A549 (cell line): ENCODE results near the gene ERCC5. TPM values are rescaled to one million over a fixed set of nuclear protein-coding genes. Genes with fewer than 3 reads are reported as not detected.

ENCODE experiments used
- ATAC-seq, 2 experiments: fragments of 200-7000 bp in 1 of 2; fragments of >200 bp in 1 of 2; cut with Nextera tagmentation in 1 of 2; cut with Tn5 transposase in 1 of 2; 3 replicates each; pipeline versions ENCODE4 v1.8.0 to v1.9.1; 2018 to 2020; ENCODE audit warnings: mild to moderate bottlenecking in 1 of 2, moderate library complexity in 1 of 2
- CTCF ChIA-PET: fragments of 300-600 bp; sonication (Branson Sonifier 250); formaldehyde crosslinking; extraction: SDS; loops from one replicate; lab custom pipeline; 2021; ENCODE audit warnings: antibody characterized with exemption, inconsistent platforms; lab: Yijun Ruan, JAX
- POLR2A ChIA-PET: fragments of 350-600 bp; formaldehyde crosslinking; extraction: SDS; loops from one replicate; lab custom pipeline; 2021; ENCODE audit warnings: antibody characterized with exemption, inconsistent platforms; lab: Yijun Ruan, JAX
- DNase-seq, 2 experiments: peaks; one replicate each; pipeline versions ENCODE4 v3.0.0 to v3.0.0-alpha.2; 2011 to 2016; ENCODE audit warnings: low read depth in 1 of 2, low spot score in 1 of 2
- FAIRE-seq: peaks from 2 replicates; lab custom pipeline; 2011; peaks lifted over from hg19 to GRCh38; lab: Jason Lieb, UNC
- H3K27ac ChIP-seq, 2 experiments: fragments of >200 bp; sonication (Bioruptor Twin); formaldehyde crosslinking; 3 replicates each; pipeline ENCODE4 v1.5.1; 2016 to 2017
- H3K4me1 ChIP-seq: fragments of >200 bp; sonication (Bioruptor Twin); formaldehyde crosslinking; 3 replicates; pipeline ENCODE4 v1.6.1; 2016
- H3K4me2 ChIP-seq: fragments of >200 bp; sonication (Bioruptor Twin); formaldehyde crosslinking; 3 replicates; pipeline ENCODE4 v1.6.1; 2016
- H3K4me3 ChIP-seq: fragments of >200 bp; sonication (Bioruptor Twin); formaldehyde crosslinking; 3 replicates; pipeline ENCODE4 v1.5.1; 2016
- H3K9me3 ChIP-seq: fragments of >200 bp; sonication (Bioruptor Twin); formaldehyde crosslinking; 3 replicates; pipeline ENCODE4 v1.6.1; 2016
- ATOH8 ChIP-seq: fragments of 250-450 bp; sonication (Bioruptor Pico); IDR thresholded peaks from 2 replicates; pipeline ENCODE4 v1.5.0; 2020; ENCODE audit warnings: low read depth, mild to moderate bottlenecking, moderate library complexity
- BCL3 ChIP-seq: fragments of >200 bp; sonication (Bioruptor Twin); formaldehyde crosslinking; IDR thresholded peaks from 3 replicates; pipeline ENCODE4 v1.6.1; 2016
- CHD2 ChIP-seq: fragments of 150-350 bp; IDR thresholded peaks from 2 replicates; pipeline ENCODE4 v1.6.1; 2014; ENCODE audit warnings: low read length; ENCODE audit not compliant: partially characterized antibody
- ELK1 ChIP-seq: fragments of 150-350 bp; IDR thresholded peaks from 2 replicates; pipeline ENCODE4 v1.6.1; 2014; ENCODE audit warnings: low read depth, mild to moderate bottlenecking, low read length
- FOSL2 ChIP-seq, 2 experiments: fragments of 450-650 bp in 1 of 2; fragments of >200 bp in 1 of 2; sonication (Bioruptor Twin) in 1 of 2; formaldehyde crosslinking; IDR thresholded peaks; 2 replicates each; pipeline versions ENCODE4 v1.5.0 to v1.6.1; 2016 to 2020; ENCODE audit warnings: mild to moderate bottlenecking in 1 of 2, moderate library complexity in 1 of 2
- HDAC2 ChIP-seq: fragments of 200-600 bp; sonication (generic); IDR thresholded peaks from 2 replicates; pipeline ENCODE4 v1.6.1; 2016
- HES2 ChIP-seq: fragments of >200 bp; sonication (Bioruptor Twin); formaldehyde crosslinking; IDR thresholded peaks from 2 replicates; pipeline ENCODE4 v1.6.1; 2016
- HEYL ChIP-seq: fragments of 250-450 bp; sonication (Bioruptor Pico); IDR thresholded peaks from 2 replicates; pipeline ENCODE4 v1.8.0; 2021; ENCODE audit warnings: mild to moderate bottlenecking, moderate library complexity
- HOXA7 ChIP-seq: fragments of 250-450 bp; sonication (Bioruptor Pico); IDR thresholded peaks from 2 replicates; pipeline ENCODE4 v1.5.0; 2020; ENCODE audit warnings: mild to moderate bottlenecking, moderate library complexity
- HOXB5 ChIP-seq: fragments of 250-450 bp; sonication (Bioruptor Pico); IDR thresholded peaks from 2 replicates; pipeline ENCODE4 v1.5.0; 2020; ENCODE audit warnings: mild to moderate bottlenecking, moderate library complexity
- MAFK ChIP-seq: fragments of 450-650 bp; IDR thresholded peaks from 2 replicates; pipeline ENCODE4 v1.6.1; 2014; ENCODE audit not compliant: partially characterized antibody
- MAX ChIP-seq: IDR thresholded peaks from 2 replicates; pipeline ENCODE4 v1.6.1; 2012
- MAZ ChIP-seq: fragments of 150-350 bp; IDR thresholded peaks from 2 replicates; pipeline ENCODE4 v1.6.1; 2014; ENCODE audit warnings: antibody characterized with exemption, low read depth, low read length, borderline replicate concordance
- NPAS2 ChIP-seq: fragments of 250-450 bp; sonication (Bioruptor Pico); IDR thresholded peaks from 2 replicates; pipeline ENCODE4 v1.8.0; 2022; ENCODE audit warnings: mild to moderate bottlenecking, moderate library complexity, borderline replicate concordance
- NR3C1 ChIP-seq: fragments of >200 bp; sonication (Bioruptor Twin); formaldehyde crosslinking; IDR thresholded peaks from 3 replicates; pipeline ENCODE4 v1.6.1; 2017
- PHF8 ChIP-seq: fragments of 200-600 bp; sonication (generic); IDR thresholded peaks from 2 replicates; pipeline ENCODE4 v1.6.1; 2016; ENCODE audit warnings: low read depth, mild to moderate bottlenecking, antibody characterized with exemption, moderate library complexity, borderline replicate concordance
- POLR2A ChIP-seq: IDR thresholded peaks from 2 replicates; pipeline ENCODE4 v1.6.1; 2012; ENCODE audit warnings: mild to moderate bottlenecking, low read length
- RCOR1 ChIP-seq: fragments of 150-350 bp; IDR thresholded peaks from 2 replicates; pipeline ENCODE4 v1.6.1; 2014; ENCODE audit warnings: antibody characterized with exemption, low read length, low read depth
- RNF2 ChIP-seq: fragments of 200-600 bp; sonication (generic); IDR thresholded peaks from 2 replicates; pipeline ENCODE4 v1.6.1; 2016; ENCODE audit warnings: low read depth, mild to moderate bottlenecking, antibody characterized with exemption, moderate library complexity, borderline replicate concordance
- SREBF2 ChIP-seq: fragments of 450-650 bp; IDR thresholded peaks from 2 replicates; pipeline ENCODE4 v1.6.1; 2014; ENCODE audit warnings: mild to moderate bottlenecking, moderate library complexity
- WGBS: methylation state at CpG from one replicate; pipeline ENCODE4 v1.1.6; 2017; ENCODE audit errors: missing lambda C conversion rate; 5-methylcytosine and 5-hydroxymethylcytosine counted together
- polyA plus RNA-seq, 4 experiments: library from polyadenylated mRNA; depleted of rRNA in 3 of 4; stranded (reverse); fragments of >200 nt; fragmentation: RNase III in 1 of 4; extraction: RNeasy Plus Mini Kit Qiagen cat#74134 plus additional on column Dnase treatment in 1 of 4; gene quantifications; 2 replicates in 3 of 4; 3 replicates in 1 of 4; pipeline ENCODE4 v1.2.3, GENCODE V29; 2011 to 2017

Gene ERCC5
- polyA plus RNA-seq, 2 of the 4 experiments (the other 2 are of a cell fraction) = 19.3 to 24.4 TPM

GRCh38 chr13:102800145-102801041, 45.4 kb upstream of the ERCC5 start (continued):
- no peak for TF ChIP-seq BCL3

GRCh38 chr13:102805680-102806079, 40.2 kb upstream of the ERCC5 start:
- Histone ChIP-seq H3K4me3 (no peak overlapping the region), H3K9me3 (no peaks in the 10 kb centered on the region)
- FAIRE-seq = no peak
- no peak for ATAC-seq
- WGBS = 91% methylated on average over 3 of the region's 3 CpGs
- DNase-seq = no peak
- TF ChIP-seq NR3C1 = no peak
- TF ChIP-seq HDAC2 = no peak
- TF ChIP-seq SREBF2 = no peak
- TF ChIP-seq ATOH8 (CRISPR knock-in tag) = no peak
- no peak for TF ChIP-seq HES2
- TF ChIP-seq RNF2 = no peak
- no peak for TF ChIP-seq HOXB5
- TF ChIP-seq POLR2A = no peak
- no peak for TF ChIP-seq MAZ
- no peak for TF ChIP-seq ELK1
- no peak for TF ChIP-seq NPAS2 (CRISPR knock-in tag)
- no peak for TF ChIP-seq HEYL (CRISPR knock-in tag)
- no peak for TF ChIP-seq HOXA7 (CRISPR knock-in tag)
- TF ChIP-seq MAFK = no peak
- no peak for TF ChIP-seq CHD2
- no peak for TF ChIP-seq PHF8
- TF ChIP-seq, all 56 proteins: peak for 0
- Histone ChIP-seq H3K27ac (no peak overlapping the region), H3K4me1 (no peaks in the 10 kb centered on the region), H3K4me2 (no peak overlapping the region)
- CTCF ChIA-PET = no interaction called here
- POLR2A ChIA-PET = no interaction called here

- no peaks in the 10 kb centered on the region for H3K9me3 ChIP-seq
- no peak overlapping the region for H3K4me2 ChIP-seq
- H3K4me1 ChIP-seq = no peaks in the 10 kb centered on the region
- no peak for ATAC-seq
- ChIA-PET POLR2A (no interaction called here), CTCF (interaction anchor here (0.6 to 1.7 kb wide), 2 partner anchors 21 to 63 kb away, joined by 3 read pairs; no protein-coding TSS in a partner anchor)
- H3K27ac ChIP-seq = no peak overlapping the region
- no peak for FAIRE-seq
- WGBS = 90% methylated on average over 3 of the region's 3 CpGs
- no peak for TF ChIP-seq SREBF2
- TF ChIP-seq RCOR1 = no peak
- no peak for TF ChIP-seq MAX
- no peak for TF ChIP-seq FOSL2 (IDR thresholded peaks at IDR 0.05)
- no peak for TF ChIP-seq FOSL2 (CRISPR knock-in tag; IDR thresholded peaks at IDR 0.05)
- no peak for DNase-seq
- no peak overlapping the region for H3K4me3 ChIP-seq
Measured at GRCh38 chr13:102807699-102808098, 38.1 kb upstream of the ERCC5 start.
